ENCODE data around the gene ATP5F1A. TPM values are rescaled to one million over a fixed set of nuclear protein-coding genes. Genes with fewer than 3 reads are reported as not detected.

Gene ATP5F1A
- total RNA-seq, 1 experiment from 2014 or later: 479 TPM

DNA sequence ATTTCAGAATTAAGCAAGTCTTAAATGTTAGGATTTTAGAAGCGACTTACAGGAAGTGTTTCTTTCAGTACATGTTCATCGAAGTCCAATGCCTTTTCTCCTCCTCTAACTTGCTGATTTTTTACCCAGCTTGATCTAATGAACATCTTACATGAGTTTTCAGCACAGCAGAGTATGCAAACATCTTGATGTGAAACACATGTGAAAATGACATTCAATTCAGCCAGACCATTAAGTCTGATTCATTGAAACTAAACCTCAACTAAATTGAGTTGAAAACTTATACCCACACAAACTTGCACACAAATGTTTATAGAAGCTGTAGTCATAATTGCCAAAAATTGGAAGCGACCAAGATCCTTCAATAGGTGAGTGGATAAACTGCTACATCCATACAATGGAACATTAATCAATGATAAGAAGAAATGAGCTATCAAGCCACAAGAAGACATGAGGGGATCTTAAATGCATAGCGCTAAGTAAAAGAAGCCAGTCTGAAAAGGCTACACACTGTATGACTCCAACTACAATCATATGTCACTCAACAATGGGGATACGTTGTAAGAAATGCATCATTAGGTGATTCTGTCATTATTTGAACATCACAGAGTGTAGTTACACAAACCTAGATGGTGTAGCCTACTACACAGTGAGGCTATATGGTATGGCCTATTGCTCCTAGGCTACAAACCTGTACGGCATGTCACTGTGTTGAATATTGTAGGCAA lies 44.6 kb downstream of the ATP5F1A start:
- Histone ChIP-seq H3K36me3 (ENCODE audit: insufficient read depth, low read length, poor library complexity, severe bottlenecking) (no peaks in the 10 kb centered on the region), H3K4me1 (ENCODE audit: insufficient read depth, low read length, poor library complexity, severe bottlenecking) (no peaks in the 10 kb centered on the region), H3K27me3 (replicated peaks; ENCODE audit: insufficient read depth, low read depth, low read length, poor library complexity) (no peaks in the 10 kb centered on the region), H3K9me3 (ENCODE audit: low read depth, low read length, poor library complexity, severe bottlenecking) (no peaks in the 10 kb centered on the region), H3K4me3 (ENCODE audit: low read depth, low read length, poor library complexity, severe bottlenecking) (no peak overlapping the region), H3K27ac (ENCODE audit: low read depth, low read length, poor library complexity, severe bottlenecking) (no peak overlapping the region)
- no peak for TF ChIP-seq EZH2 (IDR thresholded peaks at IDR 0.05; ENCODE audit: borderline replicate concordance, low read depth, low read length, poor library complexity, severe bottlenecking)
- no peak for TF ChIP-seq CTCF (conservative IDR thresholded peaks at IDR 0.05; ENCODE audit: low read depth, low read length)
- ChIA-PET CTCF (no interaction called here), POLR2A (ENCODE audit: low non-redundant PET) (no interaction called here)
- intact Hi-C loops (cut with micrococcal nuclease; ENCODE audit: unreplicated experiment): no loop called here
- BruUV-seq (replicated peaks): no TSS peak
- DNase-seq (ENCODE audit: low spot score): no peak

DNA sequence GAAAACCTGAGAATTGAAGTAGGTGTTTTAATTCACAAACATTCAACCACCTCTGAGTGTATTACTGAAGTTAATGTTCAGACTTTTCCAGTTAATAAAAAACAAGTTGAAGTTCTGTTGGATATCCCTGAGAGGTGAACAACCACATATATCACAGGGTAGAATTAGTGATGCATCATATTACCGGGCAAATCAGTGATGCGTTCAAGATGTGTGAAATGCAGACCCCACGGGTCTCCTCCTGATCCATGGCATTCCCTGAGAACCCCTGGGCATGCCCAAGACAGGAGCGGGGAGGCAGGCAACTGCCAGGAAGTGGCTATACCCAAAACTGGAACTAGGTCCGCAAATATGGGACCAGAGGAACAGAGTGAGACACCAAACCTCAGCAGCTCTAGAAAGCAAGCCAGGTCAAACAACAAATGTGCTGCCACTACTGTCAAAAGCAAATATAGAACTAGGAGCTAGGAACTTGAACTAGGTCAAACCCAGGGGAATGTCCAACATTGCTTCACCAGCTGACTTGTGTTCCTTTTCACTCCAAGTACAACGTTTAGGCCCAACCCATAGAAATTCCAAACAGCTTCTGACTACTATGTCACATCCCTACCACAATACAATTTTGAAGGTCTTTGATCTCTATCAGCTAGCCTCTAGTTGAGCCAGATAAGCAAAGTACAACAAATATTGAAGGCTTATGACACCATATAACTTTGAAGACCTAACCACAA lies 46.2 kb downstream of the ATP5F1A start:
- no peak for TF ChIP-seq EZH2 (IDR thresholded peaks at IDR 0.05; ENCODE audit: borderline replicate concordance, low read depth, low read length, poor library complexity, severe bottlenecking)
- TF ChIP-seq CTCF (conservative IDR thresholded peaks at IDR 0.05; ENCODE audit: low read depth, low read length): no peak
- Histone ChIP-seq H3K9me3 (ENCODE audit: low read depth, low read length, poor library complexity, severe bottlenecking) (no peaks in the 10 kb centered on the region), H3K27ac (ENCODE audit: low read depth, low read length, poor library complexity, severe bottlenecking) (no peak overlapping the region), H3K36me3 (ENCODE audit: insufficient read depth, low read length, poor library complexity, severe bottlenecking) (no peaks in the 10 kb centered on the region), H3K27me3 (replicated peaks; ENCODE audit: insufficient read depth, low read depth, low read length, poor library complexity) (no peaks in the 10 kb centered on the region), H3K4me3 (ENCODE audit: low read depth, low read length, poor library complexity, severe bottlenecking) (no peak overlapping the region), H3K4me1 (ENCODE audit: insufficient read depth, low read length, poor library complexity, severe bottlenecking) (no peaks in the 10 kb centered on the region)
- ChIA-PET CTCF (no interaction called here), POLR2A (ENCODE audit: low non-redundant PET) (no interaction called here)
- intact Hi-C loops (cut with micrococcal nuclease; ENCODE audit: unreplicated experiment): no loop called here
- no TSS peak for BruUV-seq (replicated peaks)
- DNase-seq (ENCODE audit: low spot score): no peak

DNA sequence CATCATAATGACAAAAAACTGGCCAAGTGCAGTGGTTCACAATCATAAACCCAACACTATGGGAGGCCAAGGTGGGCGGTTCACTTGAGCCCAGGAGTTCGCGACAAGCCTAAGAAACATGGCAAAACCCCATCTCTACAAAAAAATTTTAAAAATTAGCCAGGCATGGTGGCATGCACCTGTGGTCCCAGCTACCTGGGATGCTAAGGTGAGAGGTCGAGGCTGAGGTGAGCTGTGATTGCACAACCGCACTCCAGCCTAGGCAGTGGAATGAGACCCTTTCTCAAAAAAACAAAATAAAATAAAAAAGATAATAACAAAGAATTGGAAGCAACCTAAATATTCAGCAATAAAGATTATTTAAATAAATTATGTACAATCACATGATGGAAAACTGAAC lies 47.8 kb downstream of the ATP5F1A start:
- BruUV-seq (replicated peaks): no TSS peak
- DNase-seq (ENCODE audit: low spot score): no peak
- H3K27me3 ChIP-seq (replicated peaks; ENCODE audit: insufficient read depth, low read depth, low read length, poor library complexity): no peaks in the 10 kb centered on the region
- no peaks in the 10 kb centered on the region for H3K9me3 ChIP-seq (ENCODE audit: low read depth, low read length, poor library complexity, severe bottlenecking)
- POLR2A ChIA-PET (ENCODE audit: low non-redundant PET): no interaction called here
- no peak for TF ChIP-seq EZH2 (IDR thresholded peaks at IDR 0.05; ENCODE audit: borderline replicate concordance, low read depth, low read length, poor library complexity, severe bottlenecking)
- no peak for TF ChIP-seq CTCF (conservative IDR thresholded peaks at IDR 0.05; ENCODE audit: low read depth, low read length)
- H3K27ac ChIP-seq (ENCODE audit: low read depth, low read length, poor library complexity, severe bottlenecking): no peak overlapping the region
- intact Hi-C loops (cut with micrococcal nuclease; ENCODE audit: unreplicated experiment): no loop called here
- H3K36me3 ChIP-seq (ENCODE audit: insufficient read depth, low read length, poor library complexity, severe bottlenecking): no peaks in the 10 kb centered on the region
- H3K4me1 ChIP-seq (ENCODE audit: insufficient read depth, low read length, poor library complexity, severe bottlenecking): no peaks in the 10 kb centered on the region
- no peak overlapping the region for H3K4me3 ChIP-seq (ENCODE audit: low read depth, low read length, poor library complexity, severe bottlenecking)
- CTCF ChIA-PET: no interaction called here

Measured in A673 (cell line).